Fibroblast of lung (primary cell): ENCODE data around the gene BMPR1A. TPM values are rescaled to one million over a fixed set of nuclear protein-coding genes. Genes with fewer than 3 reads are reported as not detected.
"Not testable (repeated sequence)": the region's sequence is repeated elsewhere in the genome, so short reads cannot be mapped to it uniquely, and the experiment has no call there.

Experiments
- DNase-seq, 2 donors: peaks; one replicate each; pipeline versions ENCODE4 v3.0.0 to v3.0.0-alpha.2; 2010; ENCODE audit warnings: low read depth in 2 of 2
- H2AFZ ChIP-seq: 2 replicates; pipeline ENCODE4 v1.5.1; 2012; ENCODE audit warnings: low read length, control low read depth, inconsistent platforms
- H3K27ac ChIP-seq: 2 replicates; pipeline ENCODE4 v1.5.1; 2011; ENCODE audit warnings: low read length, control low read depth; ENCODE audit not compliant: insufficient read depth
- H3K27me3 ChIP-seq: 2 replicates; pipeline ENCODE4 v1.5.1; 2011; ENCODE audit warnings: mild to moderate bottlenecking, low read length; ENCODE audit not compliant: control insufficient read depth, insufficient read depth
- H3K36me3 ChIP-seq: 2 replicates; pipeline ENCODE4 v1.5.1; 2011; ENCODE audit warnings: low read length; ENCODE audit not compliant: control insufficient read depth, insufficient read depth
- H3K4me1 ChIP-seq: 2 replicates; pipeline ENCODE4 v1.5.1; 2011; ENCODE audit warnings: low read length; ENCODE audit not compliant: control insufficient read depth, insufficient read depth; ENCODE audit errors: extremely low read depth
- H3K4me2 ChIP-seq: 2 replicates; pipeline ENCODE4 v1.5.1; 2011; ENCODE audit warnings: low read length, control low read depth; ENCODE audit not compliant: insufficient read depth; ENCODE audit errors: extremely low read depth
- H3K4me3 ChIP-seq, 4 experiments: fragments of 200-600 bp in 1 of 4; sonication (generic) in 1 of 4; replicated peaks in 1 of 4; 2 replicates each; pipeline ENCODE4 v1.5.1; 2011 to 2016; ENCODE audit warnings: low read length in 4 of 4, low read depth in 3 of 4, mild to moderate bottlenecking in 3 of 4, control low read depth in 2 of 4, inconsistent platforms in 1 of 4, mixed read lengths in 1 of 4; ENCODE audit not compliant: insufficient read depth in 1 of 4; ENCODE audit errors: control extremely low read depth in 1 of 4
- H3K79me2 ChIP-seq: 2 replicates; pipeline ENCODE4 v1.5.1; 2012; ENCODE audit warnings: mild to moderate bottlenecking, low read length, inconsistent platforms; ENCODE audit not compliant: control insufficient read depth, insufficient read depth
- H3K9ac ChIP-seq: 2 replicates; pipeline ENCODE4 v1.5.1; 2011; ENCODE audit warnings: mild to moderate bottlenecking, low read length, control low read depth; ENCODE audit not compliant: insufficient read depth
- H3K9me3 ChIP-seq: 2 replicates; pipeline ENCODE4 v1.5.1; 2012; ENCODE audit warnings: low read depth, low read length; ENCODE audit not compliant: control insufficient read depth, insufficient read depth
- H4K20me1 ChIP-seq: 2 replicates; pipeline ENCODE4 v1.5.1; 2011; ENCODE audit warnings: low read length; ENCODE audit not compliant: control insufficient read depth, insufficient read depth; ENCODE audit errors: extremely low read depth
- CTCF ChIP-seq, 2 donors: IDR thresholded peaks in 1 of 2; conservative IDR thresholded peaks in 1 of 2; 1 replicate in 1 of 2; 2 replicates in 1 of 2; pipeline ENCODE4 v1.5.1; 2011 to 2012; ENCODE audit warnings: low read length in 2 of 2, control low read depth in 1 of 2, inconsistent platforms in 1 of 2, low read depth in 1 of 2, mild to moderate bottlenecking in 1 of 2
- EZH2 ChIP-seq: IDR thresholded peaks from 2 replicates; pipeline ENCODE4 v1.5.1; 2012; ENCODE audit warnings: low read length, control low read depth, mild to moderate bottlenecking; ENCODE audit errors: missing control alignments
- polyA plus RNA-seq, 2 donors: library from polyadenylated mRNA; depleted of rRNA in 1 of 2; stranded (reverse) in 1 of 2; unstranded in 1 of 2; fragments of >200 nt; gene quantifications; 2 replicates each; pipeline ENCODE4 v1.2.1, GENCODE V29; 2011 to 2012; ENCODE audit warnings: missing spikeins in 1 of 2
- total RNA-seq: library from RNA; depleted of rRNA; stranded (reverse); fragments of >200 nt; gene quantifications from 2 replicates; pipeline ENCODE4 v1.2.1, GENCODE V29; 2014

The BMPR1A gene
- total and polyA plus RNA-seq, 2 donors (not counting 1 experiment from before 2014, with no cell fraction given): 52.8 to 61.8 TPM

GRCh38 chr10:86849181-86849894 is 92.9 kb downstream of the BMPR1A start:
- TF ChIP-seq EZH2 (no peak), CTCF (conservative IDR thresholded peaks at IDR 0.05 in 1 of 2, IDR thresholded peaks at IDR 0.05 in 1 of 2; ENCODE audit: low read depth in 1 of 2, low read length in 2 of 2) (no peak)
- no peaks in the 10 kb centered on the region for H3K27me3 ChIP-seq
- H3K4me2 ChIP-seq: no peak overlapping the region
- no peaks in the 10 kb centered on the region for H3K36me3 ChIP-seq
- no peaks in the 10 kb centered on the region for H4K20me1 ChIP-seq
- H2AFZ ChIP-seq: no peak overlapping the region
- no peak overlapping the region for H3K4me3 ChIP-seq
- H3K27ac ChIP-seq: no peak overlapping the region
- no peaks in the 10 kb centered on the region for H3K79me2 ChIP-seq
- no peak overlapping the region for H3K9ac ChIP-seq
- DNase-seq: no peak
- no peaks in the 10 kb centered on the region for H3K9me3 ChIP-seq
- peaks cover 2% of the 10 kb centered on the region for H3K4me1 ChIP-seq

- Histone ChIP-seq H3K27me3 (no peaks in the 10 kb centered on the region), H4K20me1 (no peaks in the 10 kb centered on the region), H3K9ac (no peak overlapping the region), H3K4me3 (no peak overlapping the region), H2AFZ (no peak overlapping the region), H3K36me3 (no peaks in the 10 kb centered on the region), H3K4me1 (peaks cover 2% of the 10 kb centered on the region), H3K4me2 (no peak overlapping the region), H3K27ac (no peak overlapping the region), H3K79me2 (no peaks in the 10 kb centered on the region), H3K9me3 (no peaks in the 10 kb centered on the region)
- TF ChIP-seq EZH2 (no peak), CTCF (conservative IDR thresholded peaks at IDR 0.05 in 1 of 2, IDR thresholded peaks at IDR 0.05 in 1 of 2; ENCODE audit: low read depth in 1 of 2, low read length in 2 of 2) (no peak)
- no peak for DNase-seq
These were observed 94.1 kb downstream of the BMPR1A start for GRCh38 chr10:86850481-86850880.

- Histone ChIP-seq H3K4me2 (no peak overlapping the region), H3K9ac (no peak overlapping the region), H4K20me1 (no peaks in the 10 kb centered on the region), H3K9me3 (no peaks in the 10 kb centered on the region), H2AFZ (no peak overlapping the region), H3K27me3 (no peaks in the 10 kb centered on the region), H3K4me3 (no peak overlapping the region), H3K27ac (no peak overlapping the region), H3K36me3 (no peaks in the 10 kb centered on the region), H3K4me1 (peaks cover 2% of the 10 kb centered on the region), H3K79me2 (no peaks in the 10 kb centered on the region)
- peak; percentile 72 to 95 for DNase-seq
- TF ChIP-seq EZH2 (no peak), CTCF (conservative IDR thresholded peaks at IDR 0.05 in 1 of 2, IDR thresholded peaks at IDR 0.05 in 1 of 2; ENCODE audit: low read depth in 1 of 2, low read length in 2 of 2) (no peak)
These were observed 95.1 kb downstream of the BMPR1A start for GRCh38 chr10:86851328-86852207.

- not testable (repeated sequence) for H3K9ac ChIP-seq, H3K9me3 ChIP-seq, H3K27me3 ChIP-seq, H3K79me2 ChIP-seq, H2AFZ ChIP-seq, H3K27ac ChIP-seq, H3K36me3 ChIP-seq, H3K4me3 ChIP-seq, H3K4me1 ChIP-seq, DNase-seq, H4K20me1 ChIP-seq, H3K4me2 ChIP-seq
These were observed 97.2 kb downstream of the BMPR1A start for GRCh38 chr10:86853582-86853981.
